GM18868 (cell line): Measurements from ENCODE around the gene CHIT1.

Experiments
- ATAC-seq: cut with Tn5 transposase; IDR thresholded peaks from one replicate; pipeline ENCODE4 v1.9.1; 2021; ENCODE audit warnings: mild to moderate bottlenecking, moderate library complexity; ENCODE audit not compliant: unreplicated experiment

Gene CHIT1

DNA sequence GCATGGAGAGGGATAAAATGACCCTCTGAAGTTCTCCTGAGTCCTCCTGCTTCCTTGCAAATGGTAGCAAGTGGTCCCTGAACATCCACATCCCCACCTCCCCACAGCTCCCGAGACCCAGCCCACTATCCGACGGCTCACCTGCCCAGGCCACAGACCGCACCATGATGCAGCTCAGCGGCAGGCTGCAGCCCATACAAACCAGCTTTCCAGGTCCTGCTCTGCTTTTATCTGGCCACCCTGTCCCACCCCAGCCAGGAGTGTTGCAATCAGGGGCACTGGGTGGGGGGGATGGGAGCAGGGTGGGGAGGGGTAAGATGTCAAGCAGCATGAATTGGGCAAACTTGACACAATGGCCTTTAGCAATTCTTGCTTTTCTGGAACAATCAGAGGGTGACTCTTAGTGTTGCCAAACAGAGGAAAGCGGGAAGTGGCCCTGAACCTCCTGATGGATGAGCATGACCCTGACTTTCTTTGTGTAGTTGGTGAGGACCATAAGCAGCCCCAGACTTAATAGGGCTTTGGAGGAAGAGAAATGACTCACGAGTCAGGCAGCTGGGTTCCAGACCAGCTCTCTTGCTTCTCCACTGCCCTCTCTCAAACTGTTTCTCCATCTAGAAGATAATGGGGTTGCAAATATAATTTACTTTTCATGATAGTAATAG, at the start of gene CHIT1:
TSS of gene CHIT1 (minus strand) at position 203 of the 665 bp plus-strand sequence. CDS start at position 166, 37 bp downstream.
- ATAC-seq: no peak

GRCh38 chr1:203278885-203279406, 49.5 kb upstream of the CHIT1 start:
- ATAC-seq: no peak

GRCh38 chr1:203278082-203278884, 48.8 kb upstream of the CHIT1 start:
- ATAC-seq: no peak

- no peak for ATAC-seq
These were observed 47.6 kb upstream of the CHIT1 start for GRCh38 chr1:203276916-203277545.

DNA sequence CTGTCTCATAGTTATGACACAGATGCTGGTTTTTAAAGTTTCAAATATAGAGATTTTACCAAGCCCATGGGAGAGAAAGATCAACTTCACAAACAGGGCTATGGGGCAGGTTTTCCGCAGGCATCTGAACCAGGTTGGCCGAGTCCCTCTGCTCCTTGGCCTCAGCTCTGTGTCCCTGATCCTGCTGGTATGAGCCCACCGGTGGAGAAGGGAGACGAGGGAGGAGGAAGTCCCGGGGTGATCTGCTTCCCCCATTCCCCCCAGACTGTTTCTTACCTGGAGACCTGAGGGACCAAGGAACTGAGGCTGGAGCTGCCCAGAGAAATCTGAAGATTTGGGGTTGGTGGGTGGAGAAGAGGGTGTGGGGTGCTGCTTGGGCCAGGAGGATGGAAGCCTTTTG, 46.9 kb upstream of the CHIT1 start:
- ATAC-seq: no peak

- ATAC-seq: no peak
These were observed 46.3 kb upstream of the CHIT1 start for GRCh38 chr1:203275656-203276272.

DNA sequence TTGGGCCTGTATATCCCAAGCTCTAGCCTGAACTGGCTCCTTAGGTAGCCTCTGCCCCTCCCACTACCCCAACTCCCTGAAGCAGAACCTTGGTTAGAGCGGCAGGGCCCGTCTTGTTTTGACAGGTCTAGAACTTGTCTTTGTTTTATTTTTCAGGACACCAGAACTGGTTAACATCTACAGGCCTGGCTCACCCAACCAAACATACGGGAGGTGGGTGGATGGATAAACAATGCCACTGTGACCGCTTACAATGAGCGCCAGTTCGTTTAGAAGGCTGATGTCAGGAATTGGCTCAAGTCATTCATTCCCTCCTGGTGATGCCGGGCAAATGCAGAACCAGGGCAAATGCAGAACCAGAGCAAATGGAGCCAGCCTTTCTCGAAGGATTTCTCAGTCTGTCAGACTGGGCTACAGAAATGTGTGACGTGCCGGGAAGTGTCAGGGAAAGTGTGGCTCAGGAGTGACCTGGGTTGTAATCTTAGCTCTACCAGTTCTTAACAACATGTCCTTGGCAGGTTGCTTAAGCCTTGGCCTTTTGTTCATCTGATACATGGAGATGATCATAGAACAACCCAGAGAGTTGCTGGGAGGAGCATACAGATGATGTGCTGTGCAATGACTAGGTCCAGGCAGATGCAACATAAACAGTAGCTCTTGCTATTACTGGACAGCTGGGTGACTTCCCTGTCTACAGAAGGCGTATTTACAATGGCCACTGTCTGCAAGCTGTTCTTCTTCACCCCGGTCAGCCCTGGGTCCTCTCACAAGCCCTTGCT, 45.3 kb upstream of the CHIT1 start:
- no peak for ATAC-seq

DNA sequence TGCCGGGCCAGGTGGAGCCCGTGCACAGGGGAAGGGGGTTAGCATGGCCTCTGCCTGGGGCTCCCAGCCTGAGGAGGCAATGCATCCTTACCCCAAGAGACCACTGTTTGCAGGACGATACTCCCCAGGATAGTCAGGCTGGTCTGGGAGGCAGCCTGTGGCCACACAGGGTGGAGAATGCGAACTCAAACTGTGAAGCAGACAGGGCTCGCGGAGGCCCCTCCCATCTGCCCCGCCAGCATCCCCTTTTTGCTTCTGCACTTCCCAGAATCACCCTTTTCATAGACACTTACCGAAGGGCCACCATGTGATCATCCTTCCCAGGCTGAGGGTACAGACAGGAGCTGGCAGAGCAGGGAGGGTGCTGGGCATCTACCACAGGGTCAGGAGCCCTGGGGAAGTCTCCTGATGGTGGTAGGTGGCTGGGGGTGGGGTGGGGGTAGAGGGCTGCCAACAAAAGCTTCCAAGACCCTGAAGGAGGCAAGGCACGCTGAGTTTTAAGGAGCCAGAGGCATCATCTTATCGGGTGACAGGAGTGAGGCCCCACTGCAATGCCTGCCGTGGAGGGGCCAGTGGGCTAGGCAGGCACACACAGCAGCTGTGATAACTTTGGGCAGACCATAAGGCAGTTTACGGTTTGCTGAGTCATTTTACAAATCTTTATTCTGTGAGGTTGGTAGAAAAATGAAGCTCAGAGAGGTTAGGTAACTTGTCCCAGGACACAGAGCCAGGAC, 44.6 kb upstream of the CHIT1 start:
- no peak for ATAC-seq

GRCh38 chr1:203273206-203273868, 43.9 kb upstream of the CHIT1 start:
- peak; percentile 43 for ATAC-seq

GRCh38 chr1:203272633-203273205, 43.2 kb upstream of the CHIT1 start:
- no peak for ATAC-seq

DNA sequence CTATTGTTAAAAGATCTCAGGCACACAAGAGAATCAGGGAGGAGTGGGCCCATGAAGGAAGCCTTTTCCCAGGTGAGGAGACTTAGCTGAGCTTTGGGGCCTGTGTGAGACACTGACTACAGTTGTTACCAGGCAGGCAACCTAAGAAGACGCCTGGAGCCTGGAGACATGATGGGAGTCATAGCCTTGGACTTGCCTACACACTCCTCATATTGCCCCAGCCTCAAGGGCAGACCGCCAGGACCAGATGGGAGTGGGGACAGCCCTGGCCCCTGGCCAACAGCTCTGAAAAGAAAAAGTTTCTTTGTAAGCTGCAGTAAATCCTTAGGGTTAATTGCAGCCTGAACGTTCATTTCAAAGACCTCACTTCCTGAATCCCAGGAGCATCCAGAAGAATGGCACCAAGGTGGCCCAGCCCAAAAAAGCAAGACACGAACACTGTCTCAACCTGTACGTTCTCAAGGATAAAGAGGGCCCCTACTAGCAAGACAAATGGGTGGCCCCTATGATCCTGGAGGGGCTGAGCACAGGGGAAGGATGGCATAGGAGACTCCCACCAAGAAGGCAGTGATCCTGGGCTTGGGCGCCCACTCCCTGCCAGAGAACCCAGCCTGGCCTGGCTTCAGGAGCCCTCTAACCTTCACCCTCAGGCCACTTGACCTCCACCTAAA, 42.6 kb upstream of the CHIT1 start:
- no peak for ATAC-seq

- ATAC-seq: peak; percentile 35
These were observed 41.7 kb upstream of the CHIT1 start for GRCh38 chr1:203271018-203271743.

GRCh38 chr1:203270448-203270847, 41.0 kb upstream of the CHIT1 start:
- ATAC-seq: no peak

DNA sequence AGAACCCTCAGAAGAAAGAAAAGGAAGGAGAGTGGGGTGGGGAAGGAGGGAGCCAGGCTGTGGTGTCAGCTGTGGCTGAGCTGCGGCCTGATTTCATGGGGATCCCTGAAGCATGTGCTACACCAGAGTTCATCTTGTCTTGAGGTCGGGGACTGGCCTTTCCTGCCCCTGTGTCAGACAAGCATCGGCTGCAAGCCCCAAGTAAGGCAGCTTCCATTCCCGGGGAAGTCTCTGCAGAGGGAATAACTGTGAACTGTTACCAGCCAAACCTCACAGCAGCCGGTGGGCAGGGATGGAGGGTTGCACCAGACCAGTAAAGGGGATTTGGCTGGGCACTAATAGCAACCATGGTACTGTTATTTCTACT, 40.2 kb upstream of the CHIT1 start:
- ATAC-seq: no peak

DNA sequence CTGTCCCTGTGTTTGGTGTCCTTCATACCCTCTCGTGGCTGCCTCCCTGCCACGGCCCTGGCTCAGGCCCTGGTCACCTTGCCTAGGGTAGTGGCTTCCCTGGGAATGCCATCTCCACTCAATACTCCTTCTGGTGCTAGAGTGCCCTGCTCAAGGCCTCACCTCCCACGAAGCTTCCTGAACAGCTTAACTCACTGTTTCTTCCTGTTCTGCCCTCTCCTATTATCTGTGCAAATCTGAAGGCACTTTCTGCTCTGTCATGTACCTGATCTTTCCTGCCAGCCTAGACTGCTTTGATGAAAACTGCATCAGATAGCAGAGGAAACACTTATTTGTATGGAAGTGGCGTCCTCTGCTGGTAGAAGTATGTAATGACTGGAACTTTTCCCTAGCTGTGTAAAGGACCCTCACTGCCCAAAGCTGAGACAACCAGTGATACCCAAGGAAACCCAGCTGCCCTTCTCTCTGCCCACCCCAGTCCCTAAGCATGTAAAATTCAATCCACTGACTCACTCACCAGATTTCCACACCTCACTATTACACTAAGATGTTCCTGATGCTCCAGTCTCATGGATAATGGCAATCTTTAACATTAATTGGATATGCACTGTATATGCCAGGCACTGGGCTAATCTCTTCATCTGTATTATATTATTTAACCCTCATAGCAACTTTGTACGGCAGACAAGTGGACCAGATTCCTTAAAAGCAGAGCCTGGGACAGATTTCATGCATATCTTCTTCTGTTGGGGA, 39.6 kb upstream of the CHIT1 start:
- no peak for ATAC-seq

DNA sequence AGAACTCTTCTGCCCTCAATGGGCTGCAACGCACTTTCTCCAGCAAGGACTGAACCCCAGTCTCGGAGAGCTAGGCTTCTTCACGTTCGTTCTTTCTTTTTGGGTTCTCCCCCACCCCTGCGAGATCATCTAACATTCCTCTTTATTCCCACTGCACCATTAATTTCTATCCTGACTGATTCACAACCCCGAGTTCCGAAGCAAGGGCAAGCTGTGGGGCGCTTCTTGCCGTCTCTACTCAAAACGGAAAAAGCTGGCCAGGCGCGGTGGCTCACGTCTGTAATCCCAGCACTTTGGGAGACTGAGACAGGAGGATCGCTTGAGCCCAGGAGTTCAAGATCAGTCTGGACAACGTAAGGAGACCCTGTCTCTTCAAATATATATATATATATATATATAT, 38.4 kb upstream of the CHIT1 start:
- no peak for ATAC-seq

DNA sequence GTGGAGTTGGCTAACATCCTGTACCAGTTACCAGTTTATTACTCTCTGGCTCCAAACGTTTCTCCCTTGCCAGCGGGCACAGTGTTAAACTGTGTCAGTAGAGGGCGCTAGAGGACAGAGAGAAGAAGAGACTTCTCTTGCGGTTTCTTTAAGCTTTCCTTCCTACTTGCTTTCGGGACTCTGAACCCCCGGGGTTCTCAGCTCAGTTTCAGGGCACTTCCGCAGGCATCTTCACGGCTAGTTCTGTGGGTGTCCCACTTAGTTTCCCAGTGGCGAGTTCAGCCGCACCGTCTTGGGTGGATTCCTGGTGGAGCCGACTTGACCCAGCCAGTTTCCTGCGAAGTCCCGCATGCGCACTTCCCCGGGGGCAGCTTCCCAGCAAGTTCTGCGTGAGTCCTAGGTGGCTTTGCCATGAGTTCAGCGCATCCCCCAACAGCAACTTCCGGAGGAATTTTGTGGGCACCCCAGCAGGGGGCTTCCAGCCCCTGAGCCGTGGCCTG, 37.9 kb upstream of the CHIT1 start:
- no peak for ATAC-seq
